ENCODE data around the gene PMFBP1. TPM values are rescaled to one million over a fixed set of nuclear protein-coding genes. Genes with fewer than 3 reads are reported as not detected.

PMFBP1 gene
- polyA plus RNA-seq, 1 of the 3 experiments (the other 2 are of a cell fraction) = 0.16 TPM

GRCh38 chr16:72084445-72084844, 87.5 kb downstream of the PMFBP1 start:
- Histone ChIP-seq H3K4me2 (no peak overlapping the region), H3K4me1 (ENCODE audit: control insufficient read depth in 1 of 2, insufficient read depth in 2 of 2, low read depth in 1 of 2, low read length in 1 of 2) (no peaks in the 10 kb centered on the region), H3K36me3 (replicated peaks in 1 of 2; ENCODE audit: control insufficient read depth in 1 of 2, insufficient read depth in 2 of 2, low read length in 1 of 2) (peaks cover 47 to 48% of the 10 kb centered on the region in 2 experiments), H4K20me1 (ENCODE audit: insufficient read depth) (no peaks in the 10 kb centered on the region), H3K27ac (ENCODE audit: low read depth in 2 of 2, low read length in 1 of 2) (no peak overlapping the region), H3K27me3 (ENCODE audit: insufficient read depth) (no peaks in the 10 kb centered on the region), H3K79me2 (ENCODE audit: insufficient read depth) (no peaks in the 10 kb centered on the region), H3F3A (replicated peaks; ENCODE audit: insufficient read depth) (no peaks in the 10 kb centered on the region), H3K9me2 (no peaks in the 10 kb centered on the region), H2AFZ (ENCODE audit: low read depth) (no peak overlapping the region), H3K4me3 (ENCODE audit: low read depth in 2 of 2, low read length in 1 of 2) (no peak overlapping the region; a peak in 1 of 4 replicates), H3K9ac (no peak overlapping the region), H3K9me3 (peaks cover 10% of the 10 kb centered on the region; the same call in 1 of the 2 replicates)
- POLR2A ChIA-PET = no interaction called here
- DNase-seq = no peak
- CTCF ChIA-PET = interaction anchor here (1.2 kb wide), 1 partner anchor 18 kb away, joined by 6 read pairs; no protein-coding TSS in a partner anchor
- no peak for TF ChIP-seq IRF3 (IDR thresholded peaks at IDR 0.05; ENCODE audit: low read depth, low read length)
- TF ChIP-seq SIN3A (IDR thresholded peaks at IDR 0.05; ENCODE audit: borderline replicate concordance, low read depth, low read length) = no peak
- TF ChIP-seq REST (IDR thresholded peaks at IDR 0.05; ENCODE audit: low read depth, low read length) = no peak
- TF ChIP-seq SMC3 (IDR thresholded peaks at IDR 0.05; ENCODE audit: low read depth, low read length) = no peak
- no peak for TF ChIP-seq RFX5 (IDR thresholded peaks at IDR 0.05; ENCODE audit: low read length)
- no peak for TF ChIP-seq CTCF (IDR thresholded peaks at IDR 0.05)
- no peak for TF ChIP-seq RCOR1 (IDR thresholded peaks at IDR 0.05; ENCODE audit: low read length)
- no peak for TF ChIP-seq MAX (IDR thresholded peaks at IDR 0.05; ENCODE audit: low read depth)
- no peak for TF ChIP-seq JUND (IDR thresholded peaks at IDR 0.05)
- 97% methylated on average over 10 of the region's 10 CpGs for WGBS (ENCODE audit: low lambda C conversion rate)
